ENCODE results near the gene GAL3ST1. TPM values are rescaled to one million over a fixed set of nuclear protein-coding genes. Genes with fewer than 3 reads are reported as not detected.

The GAL3ST1 gene
- total and polyA plus RNA-seq, 10 of the 15 experiments (the other 5 are each of a cell fraction or from before 2014, with no cell fraction given): not detected

DNA sequence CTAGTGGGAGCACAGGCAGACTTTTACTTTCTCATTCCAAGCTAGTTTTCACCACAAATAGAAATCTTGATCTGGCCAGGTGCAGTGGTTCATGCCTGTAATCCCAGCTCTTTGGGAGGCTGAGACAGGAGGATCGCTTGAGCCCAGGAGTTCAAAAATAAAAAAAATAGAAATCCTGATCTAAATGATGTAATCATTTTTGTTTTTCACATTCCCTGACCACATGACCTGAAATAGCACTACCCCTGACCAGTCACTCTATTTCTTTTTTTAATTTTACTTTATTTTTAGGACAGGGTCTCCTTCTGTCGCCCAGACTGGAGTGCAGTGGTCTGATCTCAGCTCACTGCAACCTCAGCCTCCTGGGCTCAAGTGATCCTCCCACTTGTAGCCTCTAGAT is 30.3 kb upstream of the GAL3ST1 start:
- Histone ChIP-seq H3K4me2 (ENCODE audit: control insufficient read depth, insufficient read depth) (no peak overlapping the region), H3K4me3 (no peak overlapping the region), H3K4me1 (ENCODE audit: control insufficient read depth, insufficient read depth, low read length) (peaks cover 41% of the 10 kb centered on the region), H3K9me3 (replicated peaks; ENCODE audit: control insufficient read depth, insufficient read depth, low read length) (no peaks in the 10 kb centered on the region), H4K20me1 (ENCODE audit: control insufficient read depth, insufficient read depth) (no peaks in the 10 kb centered on the region), H2AFZ (ENCODE audit: control insufficient read depth, low read depth, low read length) (no peak overlapping the region), H3K79me2 (ENCODE audit: control insufficient read depth, insufficient read depth, low read length) (no peaks in the 10 kb centered on the region), H3K27me3 (replicated peaks in 1 of 2; ENCODE audit: control insufficient read depth in 2 of 2, insufficient read depth in 2 of 2, low read length in 1 of 2) (no peaks in the 10 kb centered on the region), H3K36me3 (ENCODE audit: control insufficient read depth in 2 of 2, insufficient read depth in 2 of 2, low read length in 1 of 2) (no peaks in the 10 kb centered on the region), H3K27ac (ENCODE audit: control insufficient read depth, insufficient read depth) (no peak overlapping the region), H3K9ac (ENCODE audit: control insufficient read depth, insufficient read depth, low read length) (no peak overlapping the region)
- FAIRE-seq: no peak
- intact Hi-C loops (cut with micrococcal nuclease; ENCODE audit: unreplicated experiment) (loop anchor here (1.0 to 5.0 kb wide), 2 partner anchors 151 to 157 kb away; no protein-coding TSS in a partner anchor), in situ Hi-C loops (cut with MboI) (no loop called here)
- no peak for ATAC-seq
- CTCF ChIA-PET: interaction anchor here (0.7 to 4.4 kb wide), 8 partner anchors 9 to 317 kb away, joined by 3 to 45 read pairs (median 4); partner anchors contain the start of genes DUSP18 and PES1
- RAD21 ChIA-PET (ENCODE audit: unreplicated experiment): interaction anchor here (0.7 kb wide), 1 partner anchor 214 kb away, joined by 3 read pairs; no protein-coding TSS in a partner anchor
- no peak for DNase-seq (ENCODE audit: low read depth, low spot score)
- no TSS peak for BruUV-seq (replicated peaks)
- SMC1A ChIA-PET (ENCODE audit: uncharacterized antibody, unreplicated experiment): interaction anchor here (0.6 to 1.8 kb wide), 4 partner anchors 12 to 315 kb away, joined by 4 to 5 read pairs (median 4); no protein-coding TSS in a partner anchor
- TF ChIP-seq RBBP5 (conservative IDR thresholded peaks at IDR 0.05): no peak
- TF ChIP-seq ATF7 (IDR thresholded peaks at IDR 0.05; ENCODE audit: low read depth): peak; percentile 38; the same call in 1 of the 2 replicates
- POLR2A ChIA-PET: interaction anchor here (0.9 to 1.5 kb wide), 2 partner anchors 13 to 162 kb away, joined by 3 to 4 read pairs; partner anchors contain the start of gene PES1
- 66% methylated on average over 2 of the region's 2 CpGs for WGBS (ENCODE audit: insufficient coverage, insufficient replicate concordance, low lambda C conversion rate, missing lambda C conversion rate)

DNA sequence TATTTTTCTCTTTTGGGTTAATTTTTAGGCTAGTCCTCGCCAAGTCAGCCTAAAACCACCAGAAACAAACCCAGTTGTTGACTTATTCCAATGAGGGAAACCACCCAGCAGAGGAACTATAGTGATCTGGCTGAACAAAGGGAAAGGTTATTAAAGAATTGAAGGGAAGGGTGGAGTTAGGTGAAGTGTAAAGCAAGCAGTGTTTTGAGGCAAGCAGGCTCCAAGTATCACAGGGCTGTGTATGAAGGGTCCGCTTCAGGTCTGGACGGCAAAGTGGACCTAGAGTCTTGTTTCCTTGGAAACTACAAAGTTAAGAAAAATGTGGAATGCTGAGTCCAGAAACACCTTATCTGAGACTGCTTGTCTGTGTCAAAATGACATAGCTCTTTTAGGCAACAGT is 29.3 kb upstream of the GAL3ST1 start:
- DNase-seq (ENCODE audit: low read depth, low spot score): no peak
- no peak for FAIRE-seq
- H4K20me1 ChIP-seq (ENCODE audit: control insufficient read depth, insufficient read depth): no peaks in the 10 kb centered on the region
- POLR2A ChIA-PET: interaction anchor here (1.5 kb wide), 1 partner anchor 12 kb away, joined by 4 read pairs; the partner anchor contains the start of gene PES1
- H3K27ac ChIP-seq (ENCODE audit: control insufficient read depth, insufficient read depth): no peak overlapping the region
- no peak overlapping the region for H3K4me3 ChIP-seq
- H2AFZ ChIP-seq (ENCODE audit: control insufficient read depth, low read depth, low read length): no peak overlapping the region
- SMC1A ChIA-PET (ENCODE audit: uncharacterized antibody, unreplicated experiment): interaction anchor here (1.5 kb wide), 1 partner anchor 158 kb away, joined by 5 read pairs; no protein-coding TSS in a partner anchor
- no peaks in the 10 kb centered on the region for H3K36me3 ChIP-seq (ENCODE audit: control insufficient read depth in 2 of 2, insufficient read depth in 2 of 2, low read length in 1 of 2)
- H3K79me2 ChIP-seq (ENCODE audit: control insufficient read depth, insufficient read depth, low read length): no peaks in the 10 kb centered on the region
- RAD21 ChIA-PET (ENCODE audit: unreplicated experiment): interaction anchor here (0.7 kb wide), 1 partner anchor 213 kb away, joined by 3 read pairs; no protein-coding TSS in a partner anchor
- in situ Hi-C loops (cut with MboI): no loop called here
- CTCF ChIA-PET: interaction anchor here (0.7 to 4.4 kb wide), 9 partner anchors 8 to 316 kb away, joined by 3 to 45 read pairs (median 3); partner anchors contain the start of genes DUSP18 and PES1
- WGBS (ENCODE audit: insufficient coverage, insufficient replicate concordance, low lambda C conversion rate, missing lambda C conversion rate): 43% methylated on average over 3 of the region's 3 CpGs
- intact Hi-C loops (cut with micrococcal nuclease; ENCODE audit: unreplicated experiment): loop anchor here (5.0 kb wide), 1 partner anchor 156 kb away; no protein-coding TSS in a partner anchor
- H3K9ac ChIP-seq (ENCODE audit: control insufficient read depth, insufficient read depth, low read length): no peak overlapping the region
- BruUV-seq (replicated peaks): no TSS peak
- ATAC-seq: no peak
- H3K4me1 ChIP-seq (ENCODE audit: control insufficient read depth, insufficient read depth, low read length): peaks cover 33% of the 10 kb centered on the region
- H3K9me3 ChIP-seq (replicated peaks; ENCODE audit: control insufficient read depth, insufficient read depth, low read length): no peaks in the 10 kb centered on the region
- no peaks in the 10 kb centered on the region for H3K27me3 ChIP-seq (replicated peaks in 1 of 2; ENCODE audit: control insufficient read depth in 2 of 2, insufficient read depth in 2 of 2, low read length in 1 of 2)
- H3K4me2 ChIP-seq (ENCODE audit: control insufficient read depth, insufficient read depth): no peak overlapping the region
- no peak for TF ChIP-seq ZNF274 (IDR thresholded peaks at IDR 0.05; ENCODE audit: insufficient read depth, insufficient read length)
- no peak for TF ChIP-seq BMI1 (IDR thresholded peaks at IDR 0.05; ENCODE audit: borderline replicate concordance)
- TF ChIP-seq JUND (IDR thresholded peaks at IDR 0.05; ENCODE audit: low read depth, low read length): no peak
- TF ChIP-seq, protein P1, sequence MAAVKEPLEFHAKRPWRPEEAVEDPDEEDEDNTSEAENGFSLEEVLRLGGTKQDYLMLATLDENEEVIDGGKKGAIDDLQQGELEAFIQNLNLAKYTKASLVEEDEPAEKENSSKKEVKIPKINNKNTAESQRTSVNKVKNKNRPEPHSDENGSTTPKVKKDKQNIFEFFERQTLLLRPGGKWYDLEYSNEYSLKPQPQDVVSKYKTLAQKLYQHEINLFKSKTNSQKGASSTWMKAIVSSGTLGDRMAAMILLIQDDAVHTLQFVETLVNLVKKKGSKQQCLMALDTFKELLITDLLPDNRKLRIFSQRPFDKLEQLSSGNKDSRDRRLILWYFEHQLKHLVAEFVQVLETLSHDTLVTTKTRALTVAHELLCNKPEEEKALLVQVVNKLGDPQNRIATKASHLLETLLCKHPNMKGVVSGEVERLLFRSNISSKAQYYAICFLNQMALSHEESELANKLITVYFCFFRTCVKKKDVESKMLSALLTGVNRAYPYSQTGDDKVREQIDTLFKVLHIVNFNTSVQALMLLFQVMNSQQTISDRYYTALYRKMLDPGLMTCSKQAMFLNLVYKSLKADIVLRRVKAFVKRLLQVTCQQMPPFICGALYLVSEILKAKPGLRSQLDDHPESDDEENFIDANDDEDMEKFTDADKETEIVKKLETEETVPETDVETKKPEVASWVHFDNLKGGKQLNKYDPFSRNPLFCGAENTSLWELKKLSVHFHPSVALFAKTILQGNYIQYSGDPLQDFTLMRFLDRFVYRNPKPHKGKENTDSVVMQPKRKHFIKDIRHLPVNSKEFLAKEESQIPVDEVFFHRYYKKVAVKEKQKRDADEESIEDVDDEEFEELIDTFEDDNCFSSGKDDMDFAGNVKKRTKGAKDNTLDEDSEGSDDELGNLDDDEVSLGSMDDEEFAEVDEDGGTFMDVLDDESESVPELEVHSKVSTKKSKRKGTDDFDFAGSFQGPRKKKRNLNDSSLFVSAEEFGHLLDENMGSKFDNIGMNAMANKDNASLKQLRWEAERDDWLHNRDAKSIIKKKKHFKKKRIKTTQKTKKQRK (IDR thresholded peaks at IDR 0.05; ENCODE audit: low read depth, low read length): no peak
- TF ChIP-seq, protein P2, sequence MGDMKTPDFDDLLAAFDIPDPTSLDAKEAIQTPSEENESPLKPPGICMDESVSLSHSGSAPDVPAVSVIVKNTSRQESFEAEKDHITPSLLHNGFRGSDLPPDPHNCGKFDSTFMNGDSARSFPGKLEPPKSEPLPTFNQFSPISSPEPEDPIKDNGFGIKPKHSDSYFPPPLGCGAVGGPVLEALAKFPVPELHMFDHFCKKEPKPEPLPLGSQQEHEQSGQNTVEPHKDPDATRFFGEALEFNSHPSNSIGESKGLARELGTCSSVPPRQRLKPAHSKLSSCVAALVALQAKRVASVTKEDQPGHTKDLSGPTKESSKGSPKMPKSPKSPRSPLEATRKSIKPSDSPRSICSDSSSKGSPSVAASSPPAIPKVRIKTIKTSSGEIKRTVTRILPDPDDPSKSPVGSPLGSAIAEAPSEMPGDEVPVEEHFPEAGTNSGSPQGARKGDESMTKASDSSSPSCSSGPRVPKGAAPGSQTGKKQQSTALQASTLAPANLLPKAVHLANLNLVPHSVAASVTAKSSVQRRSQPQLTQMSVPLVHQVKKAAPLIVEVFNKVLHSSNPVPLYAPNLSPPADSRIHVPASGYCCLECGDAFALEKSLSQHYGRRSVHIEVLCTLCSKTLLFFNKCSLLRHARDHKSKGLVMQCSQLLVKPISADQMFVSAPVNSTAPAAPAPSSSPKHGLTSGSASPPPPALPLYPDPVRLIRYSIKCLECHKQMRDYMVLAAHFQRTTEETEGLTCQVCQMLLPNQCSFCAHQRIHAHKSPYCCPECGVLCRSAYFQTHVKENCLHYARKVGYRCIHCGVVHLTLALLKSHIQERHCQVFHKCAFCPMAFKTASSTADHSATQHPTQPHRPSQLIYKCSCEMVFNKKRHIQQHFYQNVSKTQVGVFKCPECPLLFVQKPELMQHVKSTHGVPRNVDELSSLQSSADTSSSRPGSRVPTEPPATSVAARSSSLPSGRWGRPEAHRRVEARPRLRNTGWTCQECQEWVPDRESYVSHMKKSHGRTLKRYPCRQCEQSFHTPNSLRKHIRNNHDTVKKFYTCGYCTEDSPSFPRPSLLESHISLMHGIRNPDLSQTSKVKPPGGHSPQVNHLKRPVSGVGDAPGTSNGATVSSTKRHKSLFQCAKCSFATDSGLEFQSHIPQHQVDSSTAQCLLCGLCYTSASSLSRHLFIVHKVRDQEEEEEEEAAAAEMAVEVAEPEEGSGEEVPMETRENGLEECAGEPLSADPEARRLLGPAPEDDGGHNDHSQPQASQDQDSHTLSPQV (IDR thresholded peaks at IDR 0.05): no peak

All from GM12878 (cell line).